ENCODE data around the gene TMEM235. TPM values are rescaled to one million over a fixed set of nuclear protein-coding genes. Genes with fewer than 3 reads are reported as not detected.

The TMEM235 gene
- total and polyA plus RNA-seq, 9 of the 15 experiments (the other 6 are each of a cell fraction or from before 2014, with no cell fraction given), result not detected

DNA sequence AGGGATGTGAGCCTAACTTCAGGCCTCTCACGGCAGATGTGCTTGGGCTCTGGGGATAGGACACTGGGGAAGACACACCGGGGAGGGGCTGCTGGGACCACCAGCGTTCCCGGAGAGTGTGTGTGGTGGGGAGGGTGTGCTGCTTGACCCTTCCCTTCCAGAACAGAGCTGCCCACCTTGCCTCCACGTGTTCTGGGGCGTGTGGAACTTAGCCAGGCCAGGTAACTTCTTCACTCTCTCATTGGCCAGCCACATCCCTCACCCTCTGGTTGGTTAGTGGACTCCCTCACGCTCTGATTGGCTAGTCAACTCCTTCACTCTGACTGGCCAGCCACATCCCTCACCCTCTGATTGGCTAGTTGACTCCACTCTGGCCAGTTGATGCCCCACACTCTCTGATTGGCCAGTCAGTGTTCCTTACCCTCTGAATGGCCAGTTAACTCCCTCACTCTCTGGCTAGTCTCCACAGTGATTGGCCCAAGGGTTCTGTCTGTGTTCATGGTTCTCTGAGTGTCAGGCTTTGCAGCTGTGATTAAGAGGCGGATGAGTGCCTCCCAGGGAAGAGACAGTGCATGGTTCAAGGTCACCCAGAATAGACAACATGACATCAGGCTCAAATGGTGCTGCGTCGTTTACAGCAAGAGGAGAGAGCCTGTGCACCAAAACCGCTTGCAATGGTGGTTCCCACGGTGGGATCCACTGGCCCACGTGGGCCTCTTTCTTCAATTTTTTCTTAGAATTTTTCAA lies 10.0 kb downstream of the TMEM235 start (continued):
- TF ChIP-seq DEAF1 (CRISPR knock-in tag; IDR thresholded peaks at IDR 0.05), result 0 out of 2 replicates have a peak, but pooled peaks have one; percentile 11
- 0 out of 2 replicates have a peak, but pooled peaks have one; percentile 46 for TF ChIP-seq MGA (IDR thresholded peaks at IDR 0.05)
- peak; percentile 69 for TF ChIP-seq MEF2D (tag; conservative IDR thresholded peaks at IDR 0.05; ENCODE audit: low read depth)
- TF ChIP-seq ZNF583 (CRISPR knock-in tag; IDR thresholded peaks at IDR 0.05), result peak; percentile 41; the same call in 1 of the 2 replicates
- TF ChIP-seq, protein P1, sequence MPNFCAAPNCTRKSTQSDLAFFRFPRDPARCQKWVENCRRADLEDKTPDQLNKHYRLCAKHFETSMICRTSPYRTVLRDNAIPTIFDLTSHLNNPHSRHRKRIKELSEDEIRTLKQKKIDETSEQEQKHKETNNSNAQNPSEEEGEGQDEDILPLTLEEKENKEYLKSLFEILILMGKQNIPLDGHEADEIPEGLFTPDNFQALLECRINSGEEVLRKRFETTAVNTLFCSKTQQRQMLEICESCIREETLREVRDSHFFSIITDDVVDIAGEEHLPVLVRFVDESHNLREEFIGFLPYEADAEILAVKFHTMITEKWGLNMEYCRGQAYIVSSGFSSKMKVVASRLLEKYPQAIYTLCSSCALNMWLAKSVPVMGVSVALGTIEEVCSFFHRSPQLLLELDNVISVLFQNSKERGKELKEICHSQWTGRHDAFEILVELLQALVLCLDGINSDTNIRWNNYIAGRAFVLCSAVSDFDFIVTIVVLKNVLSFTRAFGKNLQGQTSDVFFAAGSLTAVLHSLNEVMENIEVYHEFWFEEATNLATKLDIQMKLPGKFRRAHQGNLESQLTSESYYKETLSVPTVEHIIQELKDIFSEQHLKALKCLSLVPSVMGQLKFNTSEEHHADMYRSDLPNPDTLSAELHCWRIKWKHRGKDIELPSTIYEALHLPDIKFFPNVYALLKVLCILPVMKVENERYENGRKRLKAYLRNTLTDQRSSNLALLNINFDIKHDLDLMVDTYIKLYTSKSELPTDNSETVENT (CRISPR knock-in tag; IDR thresholded peaks at IDR 0.05), result no peak
- TF ChIP-seq ZNF212 (CRISPR knock-in tag; IDR thresholded peaks at IDR 0.05), result no peak
- TF ChIP-seq LEF1 (IDR thresholded peaks at IDR 0.05), result 0 out of 2 replicates have a peak, but pooled peaks have one; percentile 44
- peak; percentile 94 for TF ChIP-seq NEUROD1 (IDR thresholded peaks at IDR 0.05; ENCODE audit: borderline replicate concordance, low read depth, low read length, partially characterized antibody)
- TF ChIP-seq DPF2 (IDR thresholded peaks at IDR 0.05), result no peak
- TF ChIP-seq MBD2 (IDR thresholded peaks at IDR 0.05; ENCODE audit: borderline replicate concordance, low read depth), result peak; percentile 96
- TF ChIP-seq KAT8 (IDR thresholded peaks at IDR 0.05; ENCODE audit: low read depth), result no peak
- TF ChIP-seq NRF1 (conservative IDR thresholded peaks at IDR 0.05 in 1 of 2, IDR thresholded peaks at IDR 0.05 in 1 of 2), result 0 out of 4 replicates have a peak, but pooled peaks of 1 of the 2 experiments have one; percentile 6
